Endothelial cell of umbilical vein (primary cell): ENCODE results near the gene ATXN10. TPM values are rescaled to one million over a fixed set of nuclear protein-coding genes. Genes with fewer than 3 reads are reported as not detected.

ENCODE experiments used
- BruUV-seq: library from RNA; stranded (reverse); fragments of 400-500 nt; replicated peaks from 2 replicates; lab custom pipeline; 2021; lab: Mats Ljungman, UMichigan
- CTCF ChIA-PET: fragments of 300-600, 350-600 bp; sonication (Branson Sonifier 250); formaldehyde crosslinking; loops from one replicate; lab custom pipeline; 2021; ENCODE audit warnings: antibody characterized with exemption, inconsistent platforms; lab: Charles Lee
- POLR2A ChIA-PET: fragments of 300-600, 350-600 bp; sonication (Branson Sonifier 250); formaldehyde crosslinking; loops from one replicate; lab custom pipeline; 2021; ENCODE audit warnings: antibody characterized with exemption, inconsistent platforms; lab: Charles Lee
- DNase-seq: peaks from one replicate; pipeline ENCODE4 v3.0.0-alpha.2; 2011; ENCODE audit warnings: low read depth, low spot score
- FAIRE-seq: peaks from 2 replicates; lab custom pipeline; 2011; peaks lifted over from hg19 to GRCh38; lab: Jason Lieb, UNC
- H2AFZ ChIP-seq: 2 replicates; pipeline ENCODE4 v1.6.0; 2012; ENCODE audit warnings: low read depth, low read length, control low read depth, inconsistent platforms
- H3K27ac ChIP-seq: 2 replicates; pipeline ENCODE4 v1.5.1; 2011; ENCODE audit warnings: low read depth, mild to moderate bottlenecking, control low read depth, low read length, moderate library complexity; ENCODE audit not compliant: insufficient read depth
- H3K27me3 ChIP-seq, 2 experiments: 2 replicates each; pipeline versions ENCODE4 v1.6.0 to v1.6.1; 2011; ENCODE audit warnings: low read length in 2 of 2, mixed read lengths in 1 of 2; ENCODE audit not compliant: control insufficient read depth in 2 of 2, insufficient read depth in 2 of 2
- H3K36me3 ChIP-seq, 2 experiments: 2 replicates in 1 of 2; 3 replicates in 1 of 2; pipeline ENCODE4 v1.5.1; 2011; ENCODE audit warnings: low read length in 2 of 2, mild to moderate bottlenecking in 1 of 2, moderate library complexity in 1 of 2; ENCODE audit not compliant: control insufficient read depth in 2 of 2, insufficient read depth in 2 of 2; ENCODE audit errors: extremely low read depth in 1 of 2
- H3K4me1 ChIP-seq: 3 replicates; pipeline ENCODE4 v1.5.1; 2011; ENCODE audit warnings: mild to moderate bottlenecking, low read length; ENCODE audit not compliant: control insufficient read depth, insufficient read depth; ENCODE audit errors: extremely low read depth
- H3K4me2 ChIP-seq: 2 replicates; pipeline ENCODE4 v1.6.1; 2011; ENCODE audit warnings: low read length, control low read depth, mixed read lengths; ENCODE audit not compliant: insufficient read depth
- H3K4me3 ChIP-seq, 3 experiments: fragments of 200-600 bp in 1 of 3; sonication (generic), shearing (Covaris generic) in 1 of 3; replicated peaks in 1 of 3; 2 replicates each; pipeline ENCODE4 v1.5.1; 2011 to 2016; ENCODE audit warnings: control low read depth in 3 of 3, low read length in 3 of 3, mild to moderate bottlenecking in 2 of 3, inconsistent platforms in 1 of 3, low read depth in 1 of 3, moderate library complexity in 1 of 3; ENCODE audit not compliant: insufficient read depth in 1 of 3
- H3K79me2 ChIP-seq: 2 replicates; pipeline ENCODE4 v1.6.0; 2012; ENCODE audit warnings: low read length, inconsistent platforms; ENCODE audit not compliant: control insufficient read depth, insufficient read depth
- H3K9ac ChIP-seq: replicated peaks from 2 replicates; pipeline ENCODE3; 2011; ENCODE audit warnings: low read length, control low read depth; ENCODE audit not compliant: insufficient read depth; ENCODE audit errors: extremely low read depth
- H3K9me1 ChIP-seq: replicated peaks from 3 replicates; pipeline ENCODE4 v1.6.0; 2011; ENCODE audit warnings: mild to moderate bottlenecking, low read length; ENCODE audit not compliant: control insufficient read depth, insufficient read depth; ENCODE audit errors: extremely low read depth
- H3K9me3 ChIP-seq: replicated peaks from 2 replicates; pipeline ENCODE4 v1.5.1; 2012; ENCODE audit warnings: low read length, inconsistent platforms; ENCODE audit not compliant: control insufficient read depth, insufficient read depth
- H4K20me1 ChIP-seq: replicated peaks from 2 replicates; pipeline ENCODE3; 2011; ENCODE audit warnings: mild to moderate bottlenecking, low read length; ENCODE audit not compliant: control insufficient read depth, insufficient read depth; ENCODE audit errors: extremely low read depth
- CTCF ChIP-seq, 2 donors: IDR thresholded peaks; 1 replicate in 1 of 2; 2 replicates in 1 of 2; pipeline ENCODE4 v1.5.1; 2011; ENCODE audit warnings: low read length in 2 of 2, mild to moderate bottlenecking in 2 of 2, moderate library complexity in 2 of 2, control low read depth in 1 of 2, inconsistent platforms in 1 of 2, low read depth in 1 of 2; ENCODE audit not compliant: insufficient read depth in 1 of 2; ENCODE audit errors: extremely low read depth in 1 of 2
- EZH2 ChIP-seq: IDR thresholded peaks from 2 replicates; pipeline ENCODE4 v1.6.1; 2012; ENCODE audit warnings: borderline replicate concordance, low read depth, mild to moderate bottlenecking, moderate library complexity, low read length, inconsistent platforms; ENCODE audit not compliant: severe bottlenecking
- FOS ChIP-seq: IDR thresholded peaks from 2 replicates; pipeline ENCODE4 v1.6.1; 2011; ENCODE audit warnings: mild to moderate bottlenecking, low read length, moderate library complexity, borderline replicate concordance; ENCODE audit not compliant: insufficient read depth
- GATA2 ChIP-seq: IDR thresholded peaks from 2 replicates; pipeline ENCODE4 v1.7.0; 2011; ENCODE audit warnings: low read depth, mild to moderate bottlenecking, moderate library complexity, mixed read lengths, low read length; ENCODE audit not compliant: insufficient read length, insufficient read depth
- JUN ChIP-seq: IDR thresholded peaks from 2 replicates; pipeline ENCODE4 v1.6.1; 2011; ENCODE audit warnings: borderline replicate concordance, low read depth; ENCODE audit not compliant: insufficient read length, insufficient read depth
- MAX ChIP-seq: IDR thresholded peaks from 2 replicates; pipeline ENCODE4 v1.6.1; 2011; ENCODE audit not compliant: insufficient read depth, insufficient read length
- MYC ChIP-seq: IDR thresholded peaks from one replicate; pipeline ENCODE4 v1.6.1; 2011; ENCODE audit warnings: mild to moderate bottlenecking, low read depth, low read length
- POLR2A ChIP-seq: IDR thresholded peaks from 2 replicates; pipeline ENCODE4 v1.6.1; 2012; ENCODE audit warnings: low read depth, mild to moderate bottlenecking, control low read depth, low read length
- POLR2AphosphoS5 ChIP-seq: IDR thresholded peaks from 2 replicates; pipeline ENCODE4 v1.6.1; 2012; ENCODE audit warnings: low read depth, mild to moderate bottlenecking, control low read depth, low read length, moderate library complexity; ENCODE audit not compliant: insufficient read depth
- dilution Hi-C: fragments of 300-500 bp; cut with MboI; formaldehyde crosslinking; loops from one replicate; pipeline ENCODE4 v1.15.0; 2019; ENCODE audit warnings: low sequenced_read_pairs; ENCODE audit not compliant: extremely low pct_ligation_motif_present
- intact Hi-C: fragments of 100-400 bp; cut with micrococcal nuclease; formaldehyde crosslinking; loops from one replicate; pipeline ENCODE4 v1.10.0; 2022
- polyA plus RNA-seq, 4 experiments: library from polyadenylated mRNA; depleted of rRNA in 3 of 4; stranded (reverse) in 3 of 4; unstranded in 1 of 4; fragments of >200 nt; gene quantifications; 2 replicates each; pipeline versions ENCODE4 v1.2.1 to v1.2.3, GENCODE V29; 2011 to 2012; ENCODE audit warnings: missing spikeins in 1 of 4
- total RNA-seq: library from RNA; stranded (reverse); gene quantifications from 2 replicates; pipeline ENCODE4 v1.2.3, GENCODE V29; 2021

ATXN10 gene
- total and polyA plus RNA-seq, 2 donors (not counting 3 experiments of a cell fraction or from before 2014, with no cell fraction given) = 73.2 to 91.9 TPM

GRCh38 chr22:45656577-45656976 lies 15.1 kb upstream of the ATXN10 start:
- dilution Hi-C loops (no loop called here), intact Hi-C loops (no loop called here)
- H3K9ac ChIP-seq = no peak overlapping the region
- no peak overlapping the region for H3K27ac ChIP-seq
- no peaks in the 10 kb centered on the region for H3K36me3 ChIP-seq
- no TSS peak for BruUV-seq
- H3K9me3 ChIP-seq = no peaks in the 10 kb centered on the region
- TF ChIP-seq JUN (no peak), POLR2AphosphoS5 (no peak), MAX (no peak), FOS (no peak), MYC (no peak), EZH2 (no peak), CTCF (IDR thresholded peaks at IDR 0.05; ENCODE audit: extremely low read depth in 1 of 2, insufficient read depth in 1 of 2, low read depth in 1 of 2, low read length in 2 of 2) (no peak), POLR2A (no peak), GATA2 (no peak)
- H3K4me2 ChIP-seq = no peak overlapping the region
- H2AFZ ChIP-seq = no peak overlapping the region
- H4K20me1 ChIP-seq = no peaks in the 10 kb centered on the region
- ChIA-PET CTCF (interaction anchor here (0.7 kb wide), 1 partner anchor 207 kb away, joined by 3 read pairs; no protein-coding TSS in a partner anchor), POLR2A (no interaction called here)
- peaks cover 23 to 26% of the 10 kb centered on the region in 2 experiments for H3K27me3 ChIP-seq
- no peaks in the 10 kb centered on the region for H3K4me1 ChIP-seq
- H3K79me2 ChIP-seq = no peaks in the 10 kb centered on the region
- DNase-seq (no peak), FAIRE-seq (no peak)
- no peak overlapping the region for H3K4me3 ChIP-seq
- no peaks in the 10 kb centered on the region for H3K9me1 ChIP-seq
